ENCODE data around the gene SLC30A9.

Gene SLC30A9

DNA sequence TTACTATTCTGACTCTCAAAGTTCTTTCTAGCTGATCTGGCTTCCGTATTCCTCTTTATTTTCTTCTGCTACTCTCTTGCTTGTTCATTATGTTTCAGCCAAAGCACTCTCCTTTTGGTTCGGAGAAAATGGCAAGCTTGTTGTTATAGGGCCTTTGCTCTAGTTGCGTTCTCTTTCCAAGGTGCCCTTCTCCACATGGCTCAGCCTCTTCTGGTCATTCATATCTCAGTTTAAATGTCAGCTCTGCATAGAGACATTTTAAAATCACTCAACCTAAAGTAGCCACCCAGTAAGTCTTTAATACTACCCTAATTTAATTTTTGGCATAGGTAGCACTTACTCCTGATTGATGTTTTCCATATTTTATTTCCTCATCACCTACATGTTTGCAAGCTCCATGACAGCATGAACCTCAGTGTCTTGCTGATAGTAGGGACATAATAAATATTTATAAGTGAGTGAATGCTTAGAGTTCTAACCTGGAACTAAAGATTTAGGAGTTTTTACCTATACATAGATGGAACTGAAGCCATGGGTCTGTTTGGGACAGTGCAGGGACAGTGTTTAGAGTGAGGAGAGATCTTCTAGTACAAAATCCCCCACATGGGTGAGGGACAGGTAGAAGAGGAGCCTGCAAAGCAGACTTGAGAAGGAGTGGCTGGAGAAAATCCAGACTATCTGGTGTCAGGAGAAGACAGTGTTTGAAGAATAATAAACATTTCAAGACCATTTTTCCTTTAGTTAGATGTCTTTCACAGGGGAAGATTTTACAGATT lies 17.9 kb downstream of the SLC30A9 start:
- DNase-seq = no peak

DNA sequence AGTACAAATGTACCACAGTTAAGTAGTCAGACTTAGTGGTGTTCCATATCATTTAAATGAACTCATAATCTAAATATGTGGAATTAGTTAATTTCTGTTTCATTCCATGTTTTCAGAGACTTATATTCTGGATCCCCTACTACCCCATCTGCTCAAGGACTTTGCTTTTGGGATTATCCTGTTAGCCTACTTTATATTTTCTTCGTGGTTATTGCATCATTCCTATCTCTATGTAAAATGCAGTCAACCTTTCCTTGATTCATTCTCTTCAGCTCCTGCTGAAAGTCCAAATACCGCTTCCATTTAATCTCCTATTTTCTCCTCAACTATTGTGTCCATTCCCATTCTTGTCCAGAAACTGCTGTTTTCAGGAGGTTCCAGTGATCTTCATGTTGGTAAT lies 25.1 kb downstream of the SLC30A9 start:
- no peak for DNase-seq

DNA sequence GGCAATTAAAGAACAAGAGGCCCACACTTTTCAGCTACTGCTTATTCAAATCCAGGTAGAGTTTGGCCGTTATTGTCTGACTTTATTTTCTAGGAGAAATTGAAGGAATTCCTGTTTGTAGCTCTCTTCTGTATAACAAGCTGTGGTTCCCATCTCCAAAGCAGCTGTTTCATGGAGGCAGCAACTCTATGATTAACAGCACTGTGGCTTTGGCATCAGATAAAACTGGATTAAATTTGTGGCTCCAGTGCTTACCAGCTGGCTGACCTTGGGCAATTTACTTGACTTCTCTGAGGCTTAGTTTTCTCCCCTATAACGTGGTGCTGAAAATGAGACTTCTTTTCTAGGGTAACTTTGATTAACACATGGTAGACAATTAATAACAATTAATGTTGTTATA lies 28.1 kb downstream of the SLC30A9 start:
- no peak for DNase-seq

DNA sequence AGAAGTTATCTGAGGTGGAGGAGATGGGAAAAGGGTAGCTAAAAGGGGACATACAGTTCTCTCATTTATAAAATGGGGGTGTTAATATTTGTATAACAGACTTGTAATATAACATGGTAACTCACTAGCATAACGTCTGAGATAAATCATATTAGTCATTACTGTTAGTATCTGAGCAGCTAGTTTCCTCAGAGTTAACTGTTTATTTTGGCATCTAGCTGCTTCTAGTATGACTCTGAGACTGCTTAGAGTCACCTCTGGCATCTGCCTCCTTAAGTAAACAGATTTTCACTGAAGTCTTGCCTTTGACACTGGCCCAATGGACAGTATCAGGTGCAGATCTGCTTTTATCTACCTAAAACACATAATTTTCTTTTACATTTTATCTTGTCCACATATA lies 58.1 kb downstream of the SLC30A9 start:
- DNase-seq = no peak

DNA sequence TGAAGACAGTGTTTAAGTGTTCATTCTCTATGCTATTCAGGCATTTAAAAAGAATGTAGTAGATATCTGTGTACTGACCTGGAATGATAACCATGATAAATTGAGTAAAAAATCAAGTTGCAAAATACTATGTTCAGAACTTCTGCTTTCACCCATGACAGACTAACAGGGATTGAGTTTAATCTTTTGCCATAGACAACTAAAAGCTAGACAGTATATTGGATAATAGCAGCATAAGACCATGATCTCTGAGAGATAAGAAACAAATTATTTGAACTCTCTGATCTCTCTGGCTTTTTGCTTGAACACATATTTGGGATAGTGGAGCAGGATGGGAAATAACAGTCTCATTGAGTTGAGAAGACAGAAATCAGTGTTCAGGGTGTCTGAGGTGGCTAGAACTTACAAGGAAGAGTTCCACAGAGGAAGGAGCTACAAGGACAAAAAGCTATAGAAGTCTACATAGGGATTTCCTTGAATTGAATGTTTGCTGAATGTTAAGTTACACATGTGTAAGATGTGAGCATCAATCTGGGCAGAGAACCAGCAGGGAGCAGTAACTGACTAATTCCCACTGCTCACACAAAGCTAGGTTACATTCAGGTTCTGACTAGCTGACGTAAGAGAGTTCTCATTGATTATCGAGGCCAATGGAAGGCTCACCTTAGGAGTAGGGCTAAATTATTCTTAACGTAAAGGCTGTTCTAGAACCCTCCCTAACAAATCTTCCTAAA lies 60.4 kb downstream of the SLC30A9 start:
- DNase-seq = no peak

DNA sequence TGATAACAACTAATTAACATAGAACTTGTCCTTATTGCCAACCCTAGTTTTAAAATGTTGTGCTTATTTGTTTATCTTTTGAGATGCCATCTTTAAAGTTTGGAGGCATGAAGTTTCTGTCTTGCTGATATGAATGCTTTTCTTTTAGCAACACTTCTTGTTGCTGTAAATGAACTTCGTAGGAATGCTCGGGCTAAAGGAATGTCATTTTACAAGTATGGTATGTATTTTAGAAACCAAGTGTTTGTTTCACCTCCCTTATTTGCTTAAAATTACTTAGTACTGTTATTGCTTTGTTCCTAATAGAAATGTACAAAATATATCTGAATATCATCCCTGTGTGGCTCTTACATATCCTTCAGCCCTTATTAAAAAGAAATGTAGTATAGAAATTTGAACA lies 76.1 kb downstream of the SLC30A9 start:
- DNase-seq = no peak

DNA sequence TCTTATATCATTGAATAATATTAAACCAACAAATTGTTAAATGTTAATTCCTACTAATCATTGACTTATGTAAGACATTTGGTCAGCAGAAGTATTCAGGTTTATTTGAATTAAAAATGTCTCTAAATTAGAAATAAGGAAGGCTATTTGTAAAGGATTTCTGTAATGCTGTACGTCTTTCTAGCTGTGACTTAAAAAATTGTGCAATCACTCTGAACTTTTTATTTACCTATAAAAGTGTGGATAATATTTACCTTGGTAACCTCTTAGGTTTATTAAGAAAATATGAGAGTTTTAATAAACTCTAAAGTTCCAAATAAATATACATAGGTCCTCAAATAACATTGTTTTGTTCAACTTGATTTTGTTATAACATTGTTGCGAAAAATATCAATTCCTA lies 76.9 kb downstream of the SLC30A9 start:
- DNase-seq = no peak

DNA sequence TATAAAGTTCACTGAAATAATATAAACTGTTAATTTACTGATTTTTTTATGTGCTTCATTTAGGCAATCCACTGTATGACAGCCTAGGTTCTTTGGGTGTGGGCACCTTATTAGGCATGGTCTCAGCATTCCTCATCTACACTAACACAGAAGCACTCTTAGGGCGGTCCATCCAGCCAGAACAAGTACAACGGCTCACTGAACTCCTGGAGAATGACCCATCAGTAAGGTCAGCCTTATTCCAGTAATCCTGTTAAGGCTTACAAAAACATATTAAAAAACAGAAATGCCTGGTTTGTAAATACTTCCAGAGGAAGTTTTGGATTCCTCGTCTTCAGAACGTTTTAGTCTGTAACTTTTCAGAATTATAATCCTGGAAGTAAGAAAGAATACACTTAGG lies 80.1 kb downstream of the SLC30A9 start:
- DNase-seq = no peak

DNA sequence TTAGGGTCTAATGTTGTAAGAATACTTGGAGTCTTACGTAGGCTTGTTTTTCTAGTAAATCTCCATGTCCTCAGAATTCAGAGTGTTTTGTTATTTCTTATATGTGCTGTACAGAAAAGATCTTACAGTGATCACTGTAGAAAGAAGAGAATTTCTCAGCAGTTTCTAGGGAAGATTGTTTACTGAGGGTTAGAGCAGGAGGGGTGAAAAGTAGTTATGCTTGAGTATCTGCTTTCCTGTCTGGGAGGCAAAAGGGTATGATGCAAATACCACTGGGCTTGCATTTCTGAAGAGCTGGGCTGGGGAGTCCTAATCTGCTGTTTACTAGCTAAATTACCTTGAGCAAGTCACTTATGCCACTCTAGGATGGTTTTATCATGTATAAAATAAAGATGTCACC lies 84.0 kb downstream of the SLC30A9 start:
- DNase-seq = no peak

DNA sequence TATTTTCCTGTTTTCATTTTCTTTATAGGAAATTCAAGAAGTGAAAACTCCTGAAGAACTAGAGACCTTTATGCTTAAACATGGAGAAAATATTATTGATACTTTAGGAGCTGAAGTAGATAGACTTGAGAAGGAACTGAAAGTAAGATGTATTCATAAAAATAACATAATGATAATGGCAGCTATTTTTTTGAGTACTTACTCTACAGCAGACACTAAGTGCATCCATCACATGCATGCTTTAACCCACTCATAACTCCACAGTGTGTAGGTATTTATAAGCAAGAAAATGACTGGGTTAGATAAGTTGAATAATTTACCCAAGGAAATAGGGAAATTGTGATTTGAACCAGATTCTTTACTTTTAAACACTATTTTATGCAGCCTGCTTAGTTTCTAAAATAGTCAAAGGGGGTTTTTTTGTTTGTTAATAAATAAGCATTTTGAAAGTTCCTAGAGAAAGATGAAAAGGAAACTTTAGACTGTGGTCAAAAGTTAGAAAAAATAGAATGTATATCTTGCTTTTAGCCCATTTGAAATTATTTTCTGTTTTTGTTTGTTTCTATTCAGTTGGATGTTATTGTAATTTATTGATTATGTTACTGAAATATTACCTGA lies 88.0 kb downstream of the SLC30A9 start:
- no peak for DNase-seq

DNA sequence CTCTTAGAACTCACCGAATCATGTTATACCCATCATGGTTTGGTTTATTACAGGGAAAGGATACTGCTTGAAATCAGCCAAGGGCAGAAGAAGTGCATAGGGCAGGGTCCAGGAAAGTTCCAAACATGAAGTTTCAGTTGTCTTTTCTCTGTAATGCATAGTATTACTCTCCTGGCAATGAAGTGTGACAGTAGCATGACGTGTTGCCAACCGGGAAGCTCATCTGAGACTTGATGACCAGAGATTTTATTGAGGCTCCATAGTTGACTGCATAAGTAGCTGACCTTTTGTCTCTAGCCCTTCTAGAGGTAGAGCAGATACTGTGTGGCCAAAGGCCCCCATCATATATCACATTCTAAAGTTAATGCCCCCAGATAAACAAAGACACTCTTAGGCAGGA lies 90.0 kb downstream of the SLC30A9 start:
- DNase-seq = no peak

DNA sequence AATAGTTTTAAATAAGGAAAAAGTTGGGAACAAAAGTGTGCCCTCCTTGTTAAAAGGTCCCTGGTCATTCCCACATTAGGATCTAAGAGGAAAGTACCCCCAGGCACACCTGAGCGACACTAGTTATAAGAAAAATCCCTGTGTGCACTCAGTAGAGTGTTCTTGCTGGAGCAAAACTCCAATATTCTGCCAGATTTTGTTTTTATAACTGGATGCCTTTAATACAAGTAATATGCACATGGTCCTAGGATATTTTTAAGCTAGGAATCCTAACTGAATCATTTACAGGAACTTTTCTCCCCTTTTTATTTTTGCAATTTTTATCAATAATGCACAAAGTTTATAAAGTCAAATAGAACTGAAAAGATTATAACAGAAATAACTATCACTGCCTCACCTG lies 93.5 kb downstream of the SLC30A9 start:
- DNase-seq = no peak

DNA sequence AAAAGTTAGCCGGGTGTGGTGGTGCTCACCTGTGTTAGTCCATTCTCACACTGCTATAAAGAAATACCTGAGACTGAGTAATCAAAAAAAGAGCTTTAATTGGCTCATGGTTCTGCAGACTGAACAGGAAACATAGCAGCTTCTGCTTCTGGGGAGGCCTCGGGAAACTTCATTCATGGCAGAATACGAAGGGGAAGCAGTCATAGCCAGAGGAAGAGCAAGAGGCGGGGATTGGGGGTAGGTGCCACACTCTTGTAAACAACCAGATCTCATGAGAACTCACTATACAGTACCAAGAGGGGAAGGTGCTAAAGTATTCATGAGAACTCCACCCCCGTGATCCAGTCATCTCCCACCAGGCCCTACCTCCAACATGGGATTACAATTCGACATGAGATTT lies 98.1 kb downstream of the SLC30A9 start:
- DNase-seq = no peak

DNA sequence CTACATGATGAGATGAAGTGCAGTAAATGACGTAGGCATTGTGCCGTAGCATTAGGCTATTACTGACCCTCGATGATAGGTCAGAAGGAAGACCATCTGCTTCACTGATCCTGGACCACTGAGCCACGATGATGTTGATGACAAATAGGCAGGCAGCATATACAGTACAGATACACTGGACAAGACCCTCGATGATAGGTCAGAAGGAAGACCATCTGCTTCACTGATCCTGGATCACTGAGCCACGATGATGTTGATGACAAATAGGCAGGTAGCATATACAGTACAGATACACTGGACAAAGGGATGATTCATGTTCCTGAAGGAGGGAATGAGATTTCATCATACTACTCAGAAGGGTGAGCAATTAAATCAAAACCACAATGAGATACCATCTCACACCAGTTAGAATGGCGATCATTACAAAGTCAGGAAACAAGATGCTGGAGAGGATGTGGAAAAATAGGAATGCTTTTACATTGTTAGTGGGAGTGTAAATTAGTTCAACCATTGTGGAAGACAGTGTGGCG lies 111.2 kb downstream of the SLC30A9 start:
- DNase-seq = no peak

DNA sequence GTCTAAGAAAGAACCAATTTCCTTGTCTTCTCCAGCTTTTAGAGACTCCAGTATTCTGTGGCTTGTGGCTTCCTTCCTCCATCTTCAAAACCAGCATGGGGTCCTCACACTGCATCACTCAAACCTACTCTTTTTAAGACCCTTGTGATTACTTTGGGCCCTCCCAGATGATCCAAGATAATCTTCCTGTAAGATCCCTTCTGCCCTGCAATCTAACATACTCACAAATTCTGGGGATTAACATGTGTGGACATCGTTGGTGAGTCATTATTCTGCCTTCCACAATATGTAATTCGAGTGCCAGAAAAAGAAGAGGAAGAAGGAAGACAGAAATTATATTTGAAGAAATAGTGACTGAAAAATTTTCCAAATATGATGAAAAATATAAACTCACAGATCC lies 114.2 kb downstream of the SLC30A9 start:
- no peak for DNase-seq

DNA sequence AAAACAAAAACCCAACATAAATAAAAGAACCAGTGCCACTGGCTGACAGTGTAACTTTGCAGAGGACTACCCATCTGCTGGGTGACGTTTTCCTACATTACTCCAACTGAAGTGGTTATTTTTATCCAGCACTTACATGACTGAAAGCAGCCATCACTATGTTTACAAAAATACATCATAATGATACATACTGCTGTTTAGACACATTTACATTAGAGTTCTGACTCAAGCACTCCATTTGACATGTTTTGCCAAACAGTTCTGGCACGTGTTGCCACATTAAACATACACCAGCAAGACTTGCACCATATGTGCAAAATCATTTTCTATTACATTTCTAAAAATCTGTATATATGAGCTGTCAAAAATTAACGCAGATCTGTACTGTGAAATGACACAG lies 122.5 kb downstream of the SLC30A9 start:
- DNase-seq = no peak

DNA sequence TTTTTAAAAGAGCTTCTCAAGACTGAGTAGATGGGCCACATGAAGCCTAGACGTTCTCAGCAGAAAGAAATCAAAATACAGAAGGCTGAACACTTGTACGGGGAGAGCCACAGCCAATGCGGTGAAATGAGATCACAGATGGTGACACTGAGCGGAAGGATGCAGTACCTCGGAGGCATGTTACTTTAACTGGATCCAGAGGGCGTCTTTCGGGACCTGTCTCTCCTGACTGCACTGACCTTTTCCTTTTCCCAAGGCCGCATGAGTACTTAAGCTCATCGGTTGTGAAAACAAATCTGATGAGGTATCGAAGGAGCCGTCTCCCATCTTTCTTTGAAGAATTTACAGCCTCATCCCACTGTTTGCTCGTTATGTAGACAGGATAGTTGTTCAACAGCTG lies 129.6 kb downstream of the SLC30A9 start:
- no peak for DNase-seq

DNA sequence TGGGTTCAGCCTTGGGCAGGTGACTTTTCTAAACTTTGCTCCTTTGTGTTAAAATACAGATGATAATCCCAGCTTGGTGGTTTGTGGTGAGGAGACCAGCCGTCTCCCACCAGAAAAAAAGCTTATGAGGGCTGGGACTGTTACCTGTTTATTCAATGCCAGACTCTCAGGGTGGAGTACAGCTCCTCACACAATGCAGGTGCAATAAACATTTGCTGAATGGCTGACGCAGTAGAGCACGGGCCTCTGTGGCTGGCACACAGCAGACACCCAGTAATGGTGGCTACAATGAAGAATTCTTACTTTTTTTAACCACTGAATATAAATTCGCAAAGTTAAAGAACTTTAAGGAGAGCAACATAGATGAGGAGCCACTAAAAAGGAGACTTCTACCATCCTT lies 131.9 kb downstream of the SLC30A9 start:
- DNase-seq = no peak

DNA sequence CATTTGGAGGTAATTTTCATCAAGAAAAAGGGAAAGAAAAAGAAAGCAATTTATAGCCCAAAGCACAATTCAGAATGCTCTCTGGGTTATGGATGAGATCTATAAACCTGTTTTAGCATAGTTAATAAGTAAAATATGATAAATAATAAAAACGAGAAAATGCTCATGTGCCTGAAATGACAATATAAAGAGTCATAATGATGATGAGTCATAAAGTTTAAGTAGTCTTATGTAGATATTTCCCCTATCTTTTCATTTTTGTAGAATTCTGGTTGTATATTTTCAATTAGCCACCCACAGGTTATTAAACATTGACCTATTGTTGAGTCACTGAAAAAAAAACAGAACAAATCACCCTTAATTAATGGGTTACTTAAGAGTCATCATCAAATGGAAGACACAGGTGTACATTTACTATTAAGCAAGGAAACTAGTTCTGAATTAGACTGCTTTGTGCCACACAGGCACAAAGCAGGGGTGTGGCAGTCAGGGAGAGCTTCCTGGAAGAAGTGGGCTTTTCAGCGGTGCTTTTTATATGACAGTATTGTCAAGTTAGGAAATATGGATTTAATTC lies 132.8 kb downstream of the SLC30A9 start:
- DNase-seq = no peak

DNA sequence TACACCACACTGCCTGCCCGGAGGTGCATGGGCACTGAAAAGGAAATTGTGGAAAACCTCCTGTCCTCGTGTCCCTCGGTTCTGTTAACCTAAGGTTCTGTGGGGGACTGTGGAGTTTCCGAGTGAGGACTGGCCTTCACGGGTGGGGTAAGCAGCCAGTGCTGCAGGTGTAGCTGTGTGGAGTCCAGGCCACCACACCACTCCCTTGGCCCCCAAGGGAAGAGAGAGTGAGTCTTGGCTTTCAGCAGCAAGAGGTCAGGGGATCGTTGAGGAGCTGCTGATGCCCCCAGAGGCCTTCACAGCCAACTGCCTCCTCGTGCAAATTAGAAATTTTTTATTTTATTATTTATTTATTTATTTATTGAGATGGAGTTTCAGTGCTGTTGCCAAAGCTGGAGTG lies 141.8 kb downstream of the SLC30A9 start:
- no peak for DNase-seq

DNA sequence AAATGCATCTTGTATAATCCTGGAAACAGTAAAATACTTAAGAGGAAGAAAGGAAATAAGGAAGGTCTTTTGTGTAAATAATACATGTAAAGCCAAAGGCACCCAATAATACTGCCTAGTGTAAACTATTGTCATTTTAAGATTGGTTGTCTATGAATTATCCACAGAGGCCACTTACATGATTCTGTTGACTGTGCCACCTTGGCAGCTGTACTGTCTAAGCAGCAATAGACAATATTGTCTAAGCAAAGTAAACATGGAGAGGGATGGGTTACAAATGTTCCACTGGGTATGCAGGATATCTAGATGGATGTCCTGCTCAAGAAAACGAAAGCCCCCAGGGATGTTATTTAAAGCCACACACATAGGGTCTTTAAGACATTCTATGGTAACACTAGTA lies 142.7 kb downstream of the SLC30A9 start:
- DNase-seq = no peak

DNA sequence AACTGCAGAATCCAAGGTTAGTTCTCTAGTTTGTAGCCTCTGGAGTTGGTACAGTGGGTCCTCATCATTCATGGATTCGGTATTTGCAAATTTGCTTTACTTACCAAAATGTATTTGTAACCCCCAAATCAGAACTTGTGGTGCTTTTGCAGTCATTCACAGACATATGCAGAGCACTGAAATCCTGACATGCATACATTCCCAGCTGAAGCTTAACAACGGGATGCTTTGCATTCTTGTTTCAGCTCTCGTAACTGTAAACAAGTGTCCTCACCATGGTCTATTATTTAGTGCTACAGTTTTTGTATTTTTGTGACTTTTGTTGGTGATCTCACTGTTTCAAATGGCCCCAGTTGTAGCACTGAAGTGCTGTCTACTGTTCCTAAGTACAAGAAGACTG lies 146.0 kb downstream of the SLC30A9 start:
- no peak for DNase-seq
